HG03095 (cell line): ENCODE measurements around the gene DENND6B.

Experiments
- ATAC-seq: cut with Tn5 transposase; IDR thresholded peaks from one replicate; pipeline ENCODE4 v1.9.1; 2021; ENCODE audit warnings: moderate library complexity; ENCODE audit not compliant: unreplicated experiment

The DENND6B gene

GRCh38 chr22:50316114-50317065 lies 10.4 kb downstream of the DENND6B start:
- no peak for ATAC-seq

GRCh38 chr22:50315289-50316113 lies 11.3 kb downstream of the DENND6B start:
- ATAC-seq = no peak

- ATAC-seq = peak; percentile 66
These were observed 12.1 kb downstream of the DENND6B start for GRCh38 chr22:50314455-50315288.

- no peak for ATAC-seq
These were observed 12.7 kb downstream of the DENND6B start for GRCh38 chr22:50314081-50314454.

- no peak for ATAC-seq
These were observed 13.2 kb downstream of the DENND6B start for GRCh38 chr22:50313600-50313999.

GRCh38 chr22:50313021-50313420 lies 13.8 kb downstream of the DENND6B start:
- ATAC-seq = no peak

- ATAC-seq = no peak
These were observed 14.4 kb downstream of the DENND6B start for GRCh38 chr22:50312371-50312770.

GRCh38 chr22:50311606-50312351 lies 15.0 kb downstream of the DENND6B start:
- ATAC-seq = no peak

GRCh38 chr22:50310949-50311444 lies 15.8 kb downstream of the DENND6B start:
- no peak for ATAC-seq

- ATAC-seq = no peak
These were observed 16.6 kb downstream of the DENND6B start for GRCh38 chr22:50310031-50310722.

- ATAC-seq = no peak
These were observed 17.2 kb downstream of the DENND6B start for GRCh38 chr22:50309601-50309991.

- ATAC-seq = no peak
These were observed 17.7 kb downstream of the DENND6B start for GRCh38 chr22:50308986-50309600.

- ATAC-seq = no peak
These were observed 18.2 kb downstream of the DENND6B start for GRCh38 chr22:50308597-50308935.

GRCh38 chr22:50307890-50308596 lies 18.8 kb downstream of the DENND6B start:
- ATAC-seq = no peak

GRCh38 chr22:50306753-50307749 lies 19.8 kb downstream of the DENND6B start, which contains the start of gene PLXNB2:
TSS of gene PLXNB2 (minus strand) at chr22:50307646. CDS start at chr22:50290584, 17,062 bp downstream.
- ATAC-seq = no peak

GRCh38 chr22:50305923-50306566 lies 20.8 kb downstream of the DENND6B start:
- no peak for ATAC-seq
